ENCODE measurements around the gene RSPRY1.

Gene RSPRY1

GRCh38 chr16:57244463-57244766 lies 58.3 kb downstream of the RSPRY1 start:
- peaks cover 47% of the 10 kb centered on the region for H3K36me3 Mint-ChIP-seq
- H3K4me1 Mint-ChIP-seq: peaks cover 18% of the 10 kb centered on the region
- peak overlapping the region; percentile 85 for H3K4me3 Mint-ChIP-seq
- H3K27ac Mint-ChIP-seq: peak overlapping the region; percentile 92
- no peaks in the 10 kb centered on the region for H3K9me3 Mint-ChIP-seq
- DNase-seq (ENCODE audit: low spot score in 2 of 2) (no peak), ATAC-seq (peak; percentile 54)

- Mint-ChIP-seq H3K4me3 (peak within 1 kb of the TSS; percentile 85), H3K36me3 (peaks cover 47% of the 10 kb centered on the region), H3K4me1 (peaks cover 18% of the 10 kb centered on the region), H3K9me3 (no peaks in the 10 kb centered on the region), H3K27ac (peak within 1 kb of the TSS; percentile 92)
- DNase-seq (ENCODE audit: low spot score in 2 of 2): peak; percentile 92 to 98
- peak; percentile 98 for ATAC-seq
Measured at GRCh38 chr16:57244767-57245471, 58.8 kb downstream of the RSPRY1 start, which contains the start of gene ARL2BP. TSS of gene ARL2BP (plus strand) at chr16:57245259. CDS start at chr16:57245368, 109 bp downstream.

- Mint-ChIP-seq H3K36me3 (peaks cover 54% of the 10 kb centered on the region), H3K27ac (peak overlapping the region; percentile 92), H3K4me1 (peaks cover 18% of the 10 kb centered on the region), H3K4me3 (peak overlapping the region; percentile 85), H3K9me3 (no peaks in the 10 kb centered on the region)
- ATAC-seq: peak; percentile 57
- DNase-seq (ENCODE audit: low spot score in 2 of 2): no peak
Measured at GRCh38 chr16:57245472-57246113, 59.5 kb downstream of the RSPRY1 start.

GRCh38 chr16:57251352-57251751 lies 65.2 kb downstream of the RSPRY1 start:
- DNase-seq (ENCODE audit: low spot score in 2 of 2) (no peak), ATAC-seq (no peak)
- no peaks in the 10 kb centered on the region for H3K9me3 Mint-ChIP-seq
- no peak overlapping the region for H3K27ac Mint-ChIP-seq
- H3K36me3 Mint-ChIP-seq: peaks cover 85% of the 10 kb centered on the region
- no peaks in the 10 kb centered on the region for H3K4me1 Mint-ChIP-seq
- no peak overlapping the region for H3K4me3 Mint-ChIP-seq

- Mint-ChIP-seq H3K27ac (no peak overlapping the region), H3K4me3 (no peak overlapping the region), H3K36me3 (peaks cover 76% of the 10 kb centered on the region), H3K9me3 (no peaks in the 10 kb centered on the region), H3K4me1 (no peaks in the 10 kb centered on the region)
- no peak for ATAC-seq
- no peak for DNase-seq (ENCODE audit: low spot score in 2 of 2)
Measured at GRCh38 chr16:57252148-57252721, 66.1 kb downstream of the RSPRY1 start.

GRCh38 chr16:57253466-57253865 lies 67.3 kb downstream of the RSPRY1 start:
- H3K4me1 Mint-ChIP-seq: no peaks in the 10 kb centered on the region
- no peak overlapping the region for H3K4me3 Mint-ChIP-seq
- H3K27ac Mint-ChIP-seq: no peak overlapping the region
- peaks cover 64% of the 10 kb centered on the region for H3K36me3 Mint-ChIP-seq
- no peaks in the 10 kb centered on the region for H3K9me3 Mint-ChIP-seq
- DNase-seq (ENCODE audit: low spot score in 2 of 2): no peak
- no peak for ATAC-seq

GRCh38 chr16:57255686-57256415 lies 69.7 kb downstream of the RSPRY1 start:
- no peak for ATAC-seq
- Mint-ChIP-seq H3K27ac (peak overlapping the region; percentile 65), H3K36me3 (peaks cover 40% of the 10 kb centered on the region), H3K4me1 (peaks cover 7% of the 10 kb centered on the region), H3K9me3 (no peaks in the 10 kb centered on the region), H3K4me3 (no peak overlapping the region)
- no peak for DNase-seq (ENCODE audit: low spot score in 2 of 2)

- Mint-ChIP-seq H3K27ac (peak overlapping the region; percentile 65), H3K9me3 (no peaks in the 10 kb centered on the region), H3K36me3 (peaks cover 31% of the 10 kb centered on the region), H3K4me3 (no peak overlapping the region), H3K4me1 (peaks cover 7% of the 10 kb centered on the region)
- ATAC-seq (no peak), DNase-seq (ENCODE audit: low spot score in 2 of 2) (no peak)
Measured at GRCh38 chr16:57256601-57257395, 70.7 kb downstream of the RSPRY1 start.

GRCh38 chr16:57257455-57258070 lies 71.4 kb downstream of the RSPRY1 start:
- Mint-ChIP-seq H3K4me1 (peaks cover 7% of the 10 kb centered on the region), H3K9me3 (no peaks in the 10 kb centered on the region), H3K27ac (no peak overlapping the region), H3K4me3 (no peak overlapping the region), H3K36me3 (peaks cover 23% of the 10 kb centered on the region)
- DNase-seq (ENCODE audit: low spot score in 2 of 2) (no peak), ATAC-seq (no peak)

- ATAC-seq: no peak
- Mint-ChIP-seq H3K36me3 (peaks cover 15% of the 10 kb centered on the region), H3K27ac (no peak overlapping the region), H3K4me3 (no peak overlapping the region), H3K9me3 (no peaks in the 10 kb centered on the region), H3K4me1 (peaks cover 7% of the 10 kb centered on the region)
- no peak for DNase-seq (ENCODE audit: low spot score in 2 of 2)
Measured at GRCh38 chr16:57258226-57258909, 72.2 kb downstream of the RSPRY1 start.

GRCh38 chr16:57258910-57259475 lies 72.9 kb downstream of the RSPRY1 start:
- H3K4me3 Mint-ChIP-seq: no peak overlapping the region
- H3K4me1 Mint-ChIP-seq: peaks cover 7% of the 10 kb centered on the region
- peaks cover 11% of the 10 kb centered on the region for H3K36me3 Mint-ChIP-seq
- no peaks in the 10 kb centered on the region for H3K9me3 Mint-ChIP-seq
- DNase-seq (ENCODE audit: low spot score in 2 of 2) (no peak), ATAC-seq (no peak)
- no peak overlapping the region for H3K27ac Mint-ChIP-seq

- no peaks in the 10 kb centered on the region for H3K36me3 Mint-ChIP-seq
- H3K4me1 Mint-ChIP-seq: peaks cover 7% of the 10 kb centered on the region
- DNase-seq (ENCODE audit: low spot score in 2 of 2): no peak
- H3K27ac Mint-ChIP-seq: peak overlapping the region; percentile 86
- peak overlapping the region; percentile 39 for H3K4me3 Mint-ChIP-seq
- ATAC-seq: peak; percentile 7
- H3K9me3 Mint-ChIP-seq: no peaks in the 10 kb centered on the region
Measured at GRCh38 chr16:57260294-57260929, 74.3 kb downstream of the RSPRY1 start.

GRCh38 chr16:57261806-57262205 lies 75.7 kb downstream of the RSPRY1 start:
- Mint-ChIP-seq H3K27ac (no peak overlapping the region), H3K4me1 (peaks cover 15% of the 10 kb centered on the region)
- no peak for ATAC-seq

More at GRCh38 chr16:57261806-57262205, 75.7 kb downstream of the RSPRY1 start:
- no peaks in the 10 kb centered on the region for H3K9me3 Mint-ChIP-seq
- no peaks in the 10 kb centered on the region for H3K36me3 Mint-ChIP-seq
- DNase-seq (ENCODE audit: low spot score in 2 of 2): no peak
- H3K4me3 Mint-ChIP-seq: no peak overlapping the region
